Central memory CD4-positive, alpha-beta T cell (primary cell): ENCODE results near the gene SCN9A.
"Not testable (repeated sequence)": the region's sequence is repeated elsewhere in the genome, so short reads cannot be mapped to it uniquely, and the experiment has no call there.

Experiments
- DNase-seq: peaks from one replicate; pipeline ENCODE4 v3.0.0; 2022

The SCN9A gene

DNA sequence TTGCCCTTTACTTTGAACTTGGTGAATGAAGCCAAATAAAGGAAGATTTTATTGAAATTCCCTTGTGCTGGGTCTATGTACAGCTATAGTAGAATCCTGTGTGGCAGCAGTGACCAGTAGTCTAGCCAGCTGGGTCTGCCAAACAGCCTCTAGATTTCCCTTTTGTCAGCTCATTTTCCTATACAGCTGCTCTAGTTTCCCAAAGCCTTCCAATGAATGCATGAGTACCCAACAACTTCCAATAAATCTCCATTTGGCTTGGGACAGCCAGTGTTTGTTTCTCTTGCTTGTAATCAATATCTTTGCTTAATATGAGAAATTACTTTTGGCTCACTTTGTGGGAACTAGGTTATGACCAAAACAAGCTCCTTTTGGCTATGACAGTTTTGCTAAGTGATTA, 43.6 kb downstream of the SCN9A start:
- DNase-seq = no peak

DNA sequence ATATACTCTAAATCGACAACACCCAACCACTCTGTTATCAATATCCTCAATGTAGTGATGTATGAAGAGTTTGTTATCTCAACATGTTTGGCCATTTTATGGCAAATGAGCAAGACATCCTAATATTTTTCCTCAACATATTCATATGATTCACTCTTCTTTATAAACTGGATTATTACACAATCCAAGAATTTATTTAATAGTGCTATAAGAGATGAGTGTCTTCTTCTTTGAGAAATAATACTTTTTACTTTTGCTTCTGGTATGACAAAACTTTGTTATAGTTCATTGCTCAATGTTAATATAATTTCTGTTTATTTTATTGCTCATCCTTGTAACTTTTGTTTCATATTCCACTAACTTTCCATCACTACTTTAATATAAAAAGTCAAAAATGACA, 44.3 kb downstream of the SCN9A start:
- DNase-seq = no peak

DNA sequence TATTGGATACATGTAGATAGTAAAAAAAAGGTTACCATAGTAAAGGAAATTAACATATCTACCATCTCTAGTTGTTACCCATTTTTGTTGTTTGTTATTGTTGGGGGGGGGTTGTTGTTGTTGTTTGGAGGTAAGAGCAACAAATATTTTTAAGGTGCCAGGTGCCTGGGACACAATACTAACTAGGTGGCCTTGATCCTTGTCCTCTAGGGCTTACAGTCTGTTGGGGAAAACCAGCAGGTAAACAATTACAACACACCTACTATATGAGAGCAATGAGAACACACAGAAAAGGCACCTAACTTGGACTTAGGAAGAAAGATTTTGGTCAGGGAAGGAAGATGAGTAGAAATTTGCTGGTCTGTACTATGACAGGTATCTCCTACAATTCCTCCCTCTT, 46.3 kb downstream of the SCN9A start:
- no peak for DNase-seq

DNA sequence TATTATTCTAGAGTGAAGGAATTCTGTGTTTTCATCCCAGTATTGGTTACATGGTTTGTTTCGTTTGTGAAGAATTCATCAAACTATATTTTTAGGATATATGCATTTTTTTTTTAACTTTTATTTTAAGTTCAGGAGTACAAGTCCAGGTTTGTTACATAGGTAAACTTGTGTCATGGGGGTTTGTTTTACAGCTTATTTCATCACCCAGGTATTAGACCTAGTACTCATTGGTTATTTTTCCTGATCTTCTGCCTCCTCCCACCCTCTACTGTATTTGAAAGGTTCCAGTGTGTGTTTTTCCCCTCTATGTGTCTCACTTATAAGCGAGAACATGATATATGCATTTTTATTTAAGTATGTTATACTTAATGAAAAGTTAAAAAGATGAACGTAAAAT, 47.6 kb downstream of the SCN9A start:
- no peak for DNase-seq

DNA sequence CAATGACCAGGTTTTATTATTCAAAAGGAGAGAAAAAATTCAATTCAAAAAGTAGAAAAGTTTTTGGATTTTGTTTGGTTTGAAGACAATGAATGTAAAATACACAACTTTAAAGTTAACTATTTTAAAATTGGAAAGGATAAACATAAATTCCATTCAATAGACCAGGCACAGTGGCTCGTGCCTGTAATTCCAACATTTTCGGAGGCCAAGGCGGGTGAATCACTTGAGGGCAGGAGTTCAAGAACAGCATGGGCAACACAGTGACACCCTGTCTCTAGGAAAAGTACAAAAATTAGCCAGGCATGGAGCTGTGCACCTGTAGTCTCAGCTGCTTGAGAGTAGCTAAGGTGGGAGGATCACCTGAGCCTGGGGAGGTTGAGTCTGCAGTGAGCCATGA, 54.7 kb downstream of the SCN9A start:
- no peak for DNase-seq

DNA sequence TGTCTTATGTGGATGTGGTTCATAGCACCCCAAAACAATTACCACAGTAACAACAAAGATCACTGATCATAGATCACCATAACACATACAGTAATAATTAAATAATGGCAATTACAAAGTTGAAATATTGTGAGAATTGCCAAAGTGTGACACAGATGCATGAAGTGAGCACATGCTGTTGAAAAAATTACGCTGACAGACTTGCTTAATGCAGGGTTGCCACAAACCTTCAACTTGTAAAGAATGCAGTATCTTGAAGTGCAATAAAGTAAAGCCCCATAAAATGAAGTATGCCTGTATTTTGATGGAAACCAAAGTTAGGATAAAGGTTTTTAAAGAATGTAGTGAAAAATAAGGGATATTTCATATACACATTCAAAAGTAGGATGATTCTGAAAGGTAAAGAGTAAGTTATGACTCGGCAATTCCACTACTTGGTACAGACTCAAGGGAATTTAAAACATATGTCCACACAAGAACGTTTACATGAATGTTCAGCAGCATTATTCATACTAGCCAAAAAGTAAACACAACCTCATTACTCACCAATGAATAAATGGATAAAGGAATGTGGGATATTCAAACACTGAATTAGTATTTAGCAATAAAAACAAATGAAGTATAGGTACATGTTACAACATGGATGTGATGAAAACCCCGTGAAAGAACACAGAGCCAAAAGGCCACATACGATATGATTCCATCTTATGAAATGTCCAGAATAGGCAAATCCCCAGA, 61.6 kb downstream of the SCN9A start:
- DNase-seq = no peak

DNA sequence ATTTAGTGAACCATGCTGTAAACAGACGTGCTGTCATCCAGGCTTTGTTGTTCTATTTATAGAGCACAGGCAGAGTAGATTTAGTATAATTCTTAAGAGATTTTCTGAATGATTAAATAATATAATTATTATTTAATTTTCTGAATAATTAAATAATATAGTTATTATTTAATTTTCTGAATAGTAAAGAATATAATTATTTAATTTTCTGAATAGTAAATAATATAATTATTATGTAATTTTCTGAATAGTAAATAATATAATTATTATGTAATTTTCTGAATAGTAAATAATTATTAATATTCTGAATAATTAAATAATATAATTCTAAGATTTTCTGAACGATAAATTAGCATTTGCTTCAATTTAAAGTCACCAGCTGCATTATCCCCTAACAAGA, 62.9 kb downstream of the SCN9A start:
- DNase-seq = not testable (repeated sequence)

DNA sequence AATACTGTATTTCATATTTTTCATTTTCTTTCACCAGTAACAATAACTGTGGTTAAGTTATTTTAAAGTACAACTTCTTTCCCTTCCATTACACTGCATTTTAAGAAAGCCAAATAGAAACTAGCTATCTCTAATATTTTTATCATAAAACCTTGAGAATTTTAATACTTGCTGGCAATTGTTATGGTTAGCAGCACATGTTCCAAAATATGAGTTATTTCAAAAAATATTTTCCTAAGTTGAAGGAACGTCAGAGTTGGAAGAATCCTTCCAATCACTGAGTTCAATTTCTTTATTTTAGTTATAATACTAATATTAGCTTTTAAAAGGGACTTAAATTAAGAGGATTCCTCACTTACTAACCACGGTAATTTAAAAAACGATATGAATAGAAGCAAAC, 68.4 kb downstream of the SCN9A start:
- DNase-seq = no peak

DNA sequence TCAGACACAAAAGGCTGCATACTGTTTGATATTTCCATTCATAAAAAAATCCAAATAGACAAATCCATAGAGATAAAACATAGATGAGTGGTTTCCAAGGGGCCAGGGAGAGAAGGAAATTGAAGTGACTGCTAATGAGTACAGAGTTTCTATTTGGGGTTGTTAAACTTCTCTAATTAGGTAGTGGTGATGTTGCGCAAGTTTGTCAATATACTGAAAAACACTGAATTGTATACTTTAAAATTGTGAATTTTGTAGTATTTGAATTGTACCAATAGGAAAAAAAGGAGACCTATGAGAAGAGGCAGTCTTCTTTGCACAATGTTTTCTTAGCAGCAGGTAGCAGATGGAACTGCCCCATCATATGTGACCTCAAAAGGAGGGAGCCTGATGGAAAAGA, 71.1 kb downstream of the SCN9A start:
- no peak for DNase-seq

DNA sequence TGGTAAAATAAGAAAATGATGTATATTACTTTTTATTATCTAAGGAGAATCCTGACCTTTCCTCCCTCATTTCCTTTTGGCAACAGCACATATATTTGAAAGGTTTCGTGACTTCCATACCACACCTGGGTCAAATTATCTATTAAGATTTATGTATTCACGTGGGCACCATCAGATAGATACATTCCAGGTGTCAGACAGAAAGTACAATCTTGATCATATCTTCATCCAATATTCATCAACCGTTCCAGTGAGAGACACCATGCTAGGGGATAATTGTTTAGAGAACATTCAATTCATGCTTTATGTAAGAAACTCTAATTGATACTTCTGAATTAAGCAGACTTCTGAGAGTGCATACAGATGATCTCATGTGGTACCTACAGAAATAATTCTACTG, 73.7 kb downstream of the SCN9A start:
- DNase-seq = no peak

DNA sequence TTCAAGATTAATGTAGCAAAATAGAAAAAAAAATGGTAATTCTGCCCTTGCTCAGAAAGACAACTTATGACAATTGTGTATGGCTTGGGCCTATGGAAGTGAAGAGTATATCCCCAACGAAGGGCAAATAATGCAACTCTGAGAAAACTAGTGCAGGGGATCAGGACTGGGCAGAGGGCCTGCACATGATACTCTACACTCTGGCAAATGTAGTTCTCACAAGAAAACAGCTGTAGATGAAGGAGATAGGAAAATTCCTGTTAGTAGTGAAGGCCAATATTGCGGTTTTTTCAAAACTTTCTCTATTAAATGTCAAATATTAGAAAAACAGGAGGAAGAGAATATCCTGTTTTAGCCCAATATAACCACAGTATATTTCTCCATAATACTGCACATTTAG, 77.8 kb downstream of the SCN9A start:
- DNase-seq = no peak

DNA sequence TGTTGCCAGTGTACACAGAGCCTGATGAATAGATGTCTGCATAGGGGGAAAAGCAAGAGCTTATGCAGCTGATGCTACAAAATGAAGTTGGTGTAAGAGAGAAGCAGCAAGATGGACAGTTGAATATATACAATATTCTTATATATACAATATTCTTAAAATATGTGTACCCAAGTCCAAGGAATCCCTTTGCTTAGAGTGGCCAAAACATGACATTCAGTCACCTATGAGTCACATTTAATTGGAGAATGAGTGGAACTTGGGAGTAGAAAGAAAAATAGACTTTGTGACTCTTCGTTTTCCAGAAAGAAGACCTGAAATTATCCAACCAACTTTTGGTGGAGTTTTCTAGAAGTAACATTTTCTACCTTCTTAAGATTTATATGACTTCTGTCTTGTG, 81.8 kb downstream of the SCN9A start:
- DNase-seq = no peak

DNA sequence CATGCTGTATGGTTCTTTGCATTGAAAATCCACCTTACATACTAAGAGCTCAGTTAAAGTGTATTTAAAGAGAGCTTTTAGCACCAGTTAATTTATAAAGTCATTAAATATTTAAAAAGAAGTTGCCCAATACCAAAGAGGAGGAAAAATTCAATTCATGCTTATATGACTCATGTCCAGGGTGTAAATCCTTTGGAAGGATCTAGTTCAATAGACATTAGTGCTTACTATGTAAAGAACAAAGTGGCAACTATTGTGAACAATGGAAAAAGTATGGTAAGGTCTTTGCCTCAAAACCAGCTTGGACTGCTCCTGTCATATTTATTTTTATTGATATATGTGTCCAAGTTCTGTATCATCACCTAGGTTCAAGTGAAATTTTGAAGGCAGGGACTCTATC, 90.5 kb downstream of the SCN9A start:
- no peak for DNase-seq

DNA sequence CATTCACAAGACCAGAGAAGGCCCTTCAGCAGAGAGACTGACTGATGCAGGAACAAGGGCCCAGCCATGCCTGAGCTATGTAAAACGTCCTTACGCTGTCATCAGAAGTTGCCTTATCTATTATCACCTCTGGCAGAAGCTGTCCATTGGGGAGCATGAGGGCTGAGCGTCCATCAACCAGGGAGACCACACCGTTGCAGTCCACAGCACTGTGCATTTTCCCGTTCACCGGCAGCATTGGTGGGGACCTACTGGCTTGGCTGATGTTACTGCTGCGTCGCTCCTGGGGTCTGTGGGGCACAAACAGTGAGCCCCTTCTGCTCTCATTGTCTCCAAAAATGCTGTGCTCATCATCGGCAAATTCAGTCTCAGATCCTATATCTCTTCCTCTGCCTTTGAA, 91.4 kb downstream of the SCN9A start:
- no peak for DNase-seq

DNA sequence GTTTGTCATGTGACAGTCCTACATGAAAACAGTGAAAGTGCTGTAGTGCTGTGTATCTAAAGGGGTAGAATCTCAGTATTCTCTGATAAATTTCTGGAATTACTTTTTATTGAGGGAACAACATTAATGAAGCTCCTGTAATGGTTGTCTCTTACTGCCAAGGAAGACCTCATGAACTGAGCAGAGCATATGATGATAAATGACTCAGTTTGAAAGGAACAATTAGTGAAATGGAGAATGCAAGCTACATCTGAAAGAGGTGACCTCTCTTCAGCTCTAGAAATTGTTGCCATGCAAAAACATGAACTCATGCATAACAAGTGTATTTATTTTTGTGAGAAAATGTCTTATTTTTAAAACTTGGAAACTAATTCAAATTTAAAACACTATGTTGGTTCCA, 93.6 kb downstream of the SCN9A start:
- no peak for DNase-seq

DNA sequence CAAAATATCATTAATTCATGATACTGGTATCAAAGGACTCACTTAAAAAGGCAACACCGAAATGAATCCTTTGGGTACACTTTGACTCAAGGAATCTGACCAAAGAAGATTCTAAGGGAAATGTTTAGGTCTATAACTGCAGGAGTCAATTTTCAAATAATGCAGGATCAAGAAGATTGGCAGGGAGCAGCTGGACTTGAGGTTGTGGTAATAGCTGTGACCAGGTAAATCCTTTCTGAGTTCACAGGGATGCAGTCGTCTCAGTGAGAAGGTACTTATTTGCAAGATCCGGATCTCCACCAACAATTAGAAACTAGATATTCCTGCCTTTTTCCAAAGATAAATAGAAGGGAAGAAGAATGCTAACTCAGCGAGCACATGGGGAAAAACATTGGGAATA, 96.9 kb downstream of the SCN9A start:
- no peak for DNase-seq

DNA sequence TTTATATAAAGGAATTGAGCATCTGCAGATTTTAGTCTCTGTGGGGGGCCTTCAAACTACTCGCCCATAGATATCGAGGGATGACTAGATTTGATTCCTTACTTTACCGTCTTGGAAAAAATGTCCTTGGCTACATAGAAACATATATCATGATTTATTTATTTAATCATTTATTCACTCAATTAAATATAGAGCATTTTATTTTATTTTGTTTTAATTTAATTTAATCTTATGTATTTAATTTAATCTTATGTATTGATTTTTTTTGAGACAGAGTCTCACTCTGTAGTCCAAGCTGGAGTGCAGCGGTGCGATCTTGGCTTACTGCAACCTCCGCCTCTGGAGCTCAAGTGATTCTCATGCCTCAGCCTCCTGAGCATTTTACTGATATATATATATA, 105.4 kb downstream of the SCN9A start:
- no peak for DNase-seq

DNA sequence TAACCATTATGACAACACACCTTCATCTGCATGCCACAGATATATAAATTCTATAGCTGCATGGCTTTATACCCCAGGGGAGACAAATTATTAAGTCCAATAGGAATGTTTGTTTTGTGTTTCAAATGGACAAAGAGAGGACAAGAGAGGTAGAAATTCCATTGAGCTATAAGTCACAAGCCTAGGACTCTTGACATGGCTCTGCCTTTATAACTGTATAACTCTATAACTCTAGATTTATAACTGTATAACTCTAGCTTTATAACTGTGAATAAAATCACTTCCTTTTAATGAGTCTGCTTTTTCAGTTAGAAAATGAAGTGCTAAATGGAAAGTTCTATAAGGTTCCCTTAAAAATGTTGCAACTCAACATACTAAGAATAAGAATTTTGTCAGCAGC, 106.4 kb downstream of the SCN9A start:
- no peak for DNase-seq

DNA sequence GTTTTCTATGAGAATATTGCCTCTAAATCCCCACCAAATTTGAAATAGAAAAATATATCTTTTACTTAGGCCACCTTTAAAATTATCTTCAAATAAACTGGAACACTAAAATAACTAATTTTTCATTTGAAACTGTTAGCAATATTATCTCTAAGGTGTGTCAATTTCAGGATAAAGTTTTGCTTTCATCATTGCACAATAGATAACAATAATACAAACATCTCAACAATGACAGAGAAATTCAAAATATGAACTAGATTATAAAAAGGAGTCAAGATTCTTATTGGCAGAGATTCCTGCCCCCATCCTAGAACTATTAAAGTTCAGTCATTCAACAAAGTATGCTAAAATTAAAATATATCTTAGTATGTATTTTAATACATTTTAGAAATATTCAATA, 117.9 kb downstream of the SCN9A start:
- no peak for DNase-seq

DNA sequence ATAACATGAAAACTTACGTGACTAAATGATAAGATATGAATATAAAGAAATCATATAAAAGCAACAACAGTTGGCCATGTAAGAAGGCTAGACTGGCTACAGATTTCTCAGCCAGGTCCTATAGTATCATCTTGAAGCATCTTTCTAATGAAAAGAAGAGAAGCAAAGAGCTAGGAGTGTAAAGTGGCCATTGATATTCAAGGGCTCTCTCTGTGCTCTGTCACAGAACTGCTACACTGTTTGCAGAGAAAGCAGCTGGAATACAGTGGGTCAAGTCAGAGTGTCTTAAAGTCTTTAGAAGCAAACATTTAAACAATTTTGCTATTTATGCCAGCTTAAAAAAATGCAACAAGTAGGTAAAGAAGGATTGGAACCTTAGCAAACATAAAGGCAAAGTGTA, 118.8 kb downstream of the SCN9A start:
- DNase-seq = no peak

DNA sequence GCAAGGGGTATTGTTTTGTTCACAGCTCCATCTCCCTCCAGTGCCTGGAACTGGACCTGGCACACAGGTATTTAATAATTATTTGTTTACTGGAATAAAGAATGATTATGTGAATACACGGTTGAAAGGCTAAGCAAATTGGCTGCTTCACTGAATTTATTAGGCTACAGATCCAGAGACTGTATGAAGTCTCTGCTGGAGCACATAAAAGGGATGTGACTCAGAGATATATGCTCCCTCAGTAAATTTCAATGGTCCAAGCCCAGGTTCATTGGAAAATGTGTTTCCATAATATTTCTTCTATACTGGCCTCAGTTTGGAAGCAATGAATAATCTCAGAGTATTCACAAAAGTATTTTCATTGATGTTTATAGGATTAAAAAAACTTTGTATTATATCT, 126.4 kb downstream of the SCN9A start:
- DNase-seq = no peak

DNA sequence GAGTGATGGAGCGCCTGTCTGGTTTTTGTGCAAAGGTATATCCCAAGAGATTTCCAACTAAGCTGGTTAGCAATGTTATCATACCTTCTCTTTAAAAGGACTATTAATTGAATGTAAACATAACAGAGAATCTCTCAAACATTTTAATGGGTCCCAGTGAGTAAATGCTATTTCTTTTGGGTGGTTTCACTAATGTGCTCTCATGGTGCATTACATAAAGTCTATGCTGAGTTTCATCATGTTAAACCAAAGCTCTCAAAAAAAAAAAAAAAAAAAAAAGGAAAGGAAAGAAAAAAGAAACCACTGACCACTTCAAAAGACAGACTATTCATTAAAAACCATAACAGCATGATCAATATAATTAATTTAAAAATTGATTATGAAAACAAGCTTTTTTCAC, 128.8 kb downstream of the SCN9A start:
- no peak for DNase-seq

DNA sequence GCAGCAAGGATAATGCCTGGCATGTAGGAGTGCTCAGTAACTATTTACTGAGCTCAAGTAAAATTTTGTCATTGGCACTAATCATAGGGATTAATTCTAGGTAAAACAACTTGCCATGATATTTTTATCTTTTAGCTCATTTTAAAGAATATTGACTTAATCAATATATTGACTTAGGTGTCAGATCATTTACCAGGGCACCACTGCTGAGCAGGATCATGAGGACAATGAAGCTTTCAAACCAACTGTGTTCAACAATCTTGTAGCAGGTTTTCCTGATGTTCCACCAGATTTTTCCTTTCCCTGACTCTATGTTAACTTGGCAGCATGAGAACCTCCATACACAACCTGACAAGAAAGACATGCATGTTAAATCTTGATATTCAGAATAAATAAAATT, 133.4 kb downstream of the SCN9A start:
- DNase-seq = no peak

DNA sequence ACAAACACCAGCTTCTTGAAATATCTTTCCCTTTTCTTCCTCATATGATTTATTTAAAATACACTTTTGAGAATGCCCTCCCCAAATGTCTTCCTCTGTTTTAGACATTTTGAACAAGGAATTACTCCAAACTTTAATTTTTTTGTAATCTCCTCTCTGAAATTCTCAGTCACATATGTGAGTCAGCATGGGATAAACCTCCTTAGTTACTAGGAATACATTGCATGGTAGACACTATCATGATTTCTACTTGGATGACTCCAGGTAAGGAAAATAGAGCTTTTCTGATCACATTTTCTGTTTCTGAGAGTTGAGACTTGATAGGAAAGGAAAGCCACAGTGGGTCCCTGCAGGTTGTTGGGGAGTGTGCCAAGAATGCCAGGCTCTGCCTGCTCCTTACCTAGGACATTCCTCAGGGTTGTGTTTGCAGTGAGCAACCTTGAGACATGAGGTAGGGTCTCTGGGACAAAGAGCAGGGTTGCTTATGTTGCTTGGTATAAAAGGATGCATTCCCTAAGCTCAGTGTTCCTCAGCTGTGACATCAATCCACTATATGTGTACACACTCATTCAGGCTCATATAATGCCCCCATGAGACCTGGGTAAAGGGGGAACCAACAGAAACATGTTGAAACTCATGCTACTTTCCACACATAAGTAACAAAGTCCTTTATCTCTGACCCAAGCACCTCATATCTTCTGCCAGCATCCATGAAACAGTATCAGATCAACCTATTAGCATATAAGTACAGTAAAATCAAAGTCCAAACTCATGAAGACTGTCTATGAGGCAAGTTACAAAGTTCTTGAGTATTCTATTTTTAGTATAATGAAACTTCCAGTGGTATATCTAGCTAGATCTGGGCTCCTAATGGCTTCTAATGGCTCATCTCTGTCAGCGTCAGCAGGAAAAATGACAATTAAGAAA, 135.1 kb downstream of the SCN9A start:
- DNase-seq = no peak
